Transverse colon (tissue), 4 donors: ENCODE data around the gene PAGE4.

Experiments
- CTCF ChIP-seq, 5 experiments: fragments of 200-600 bp in 3 of 5; fragments of 450-650 bp in 2 of 5; sonication (generic) in 3 of 5; IDR thresholded peaks; 1 replicate in 2 of 5; 2 replicates in 3 of 5; pipeline ENCODE4 v1.5.1; 2016 to 2017; ENCODE audit warnings: antibody characterized with exemption in 5 of 5, inconsistent platforms in 3 of 5, mild to moderate bottlenecking in 2 of 5, moderate library complexity in 1 of 5
- EP300 ChIP-seq: sonication (generic); formaldehyde crosslinking; IDR thresholded peaks from one replicate; pipeline ENCODE4 v1.6.1; 2017; ENCODE audit warnings: antibody characterized with exemption, low read depth
- POLR2A ChIP-seq: fragments of 450-650 bp; IDR thresholded peaks from one replicate; pipeline ENCODE4 v1.6.1; 2016; ENCODE audit warnings: antibody characterized with exemption, mild to moderate bottlenecking, moderate library complexity
- POLR2AphosphoS5 ChIP-seq, 3 donors: sonication (generic); formaldehyde crosslinking; IDR thresholded peaks; one replicate each; pipeline ENCODE4 v1.6.1; 2016; ENCODE audit warnings: antibody characterized with exemption in 3 of 3

DNA sequence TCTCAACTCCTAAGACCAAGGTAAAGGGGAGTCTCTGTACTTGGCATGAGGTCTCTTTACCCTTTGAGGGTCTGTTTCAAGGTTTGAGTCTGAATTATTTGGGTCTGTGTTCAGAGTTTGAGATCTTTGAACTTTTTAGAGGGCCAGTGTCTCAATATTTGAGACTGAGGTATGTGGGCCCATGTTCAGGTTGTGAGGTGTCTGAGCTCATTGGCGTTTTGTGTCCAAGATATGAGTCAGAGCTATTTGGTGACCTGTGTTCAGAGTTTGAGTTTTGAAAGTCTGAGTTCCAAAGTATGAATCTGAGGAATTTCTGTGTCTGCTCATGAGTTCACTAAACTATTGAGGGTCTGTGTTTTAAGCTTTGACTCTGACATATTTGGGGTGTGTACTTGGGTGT lies 36.7 kb upstream of the PAGE4 start:
- no peak for TF ChIP-seq CTCF (IDR thresholded peaks at IDR 0.05)
- TF ChIP-seq POLR2AphosphoS5 (IDR thresholded peaks at IDR 0.05) = no peak
- TF ChIP-seq POLR2A = no peak
- no peak for TF ChIP-seq EP300
